HG02623 (cell line): ENCODE data around the gene AOAH.
"Not testable (repeated sequence)": the region's sequence is repeated elsewhere in the genome, so short reads cannot be mapped to it uniquely, and the experiment has no call there.

ENCODE experiments used
- ATAC-seq: cut with Tn5 transposase; IDR thresholded peaks from one replicate; pipeline ENCODE4 v1.9.1; 2021; ENCODE audit warnings: moderate library complexity; ENCODE audit not compliant: unreplicated experiment

AOAH gene

GRCh38 chr7:36483853-36484252 is 240.4 kb downstream of the AOAH start:
- ATAC-seq = not testable (repeated sequence)

- ATAC-seq = no peak
Observed at GRCh38 chr7:36478745-36479144, 245.5 kb downstream of the AOAH start.

GRCh38 chr7:36475381-36475780 is 248.9 kb downstream of the AOAH start:
- no peak for ATAC-seq

- no peak for ATAC-seq
Observed at GRCh38 chr7:36475011-36475342, 249.3 kb downstream of the AOAH start.

- ATAC-seq = no peak
Observed at GRCh38 chr7:36474283-36475010, 249.8 kb downstream of the AOAH start.

GRCh38 chr7:36473454-36474282 is 250.6 kb downstream of the AOAH start:
- no peak for ATAC-seq

- no peak for ATAC-seq
Observed at GRCh38 chr7:36472141-36472729, 252.1 kb downstream of the AOAH start.

- no peak for ATAC-seq
Observed at GRCh38 chr7:36469236-36469635, 255.1 kb downstream of the AOAH start.

- ATAC-seq = no peak
Observed at GRCh38 chr7:36468370-36469101, 255.8 kb downstream of the AOAH start.

GRCh38 chr7:36466001-36466400 is 258.3 kb downstream of the AOAH start:
- ATAC-seq = not testable (repeated sequence)

GRCh38 chr7:36464271-36464670 is 260.0 kb downstream of the AOAH start:
- ATAC-seq = no peak
